Measurements from ENCODE around the gene TBC1D9B. TPM values are rescaled to one million over a fixed set of nuclear protein-coding genes. Genes with fewer than 3 reads are reported as not detected.

TBC1D9B gene
- total and polyA plus RNA-seq, 2 of the 13 experiments (the other 11 are each of a cell fraction or from before 2014, with no cell fraction given), result 35.0 to 50.0 TPM

- TF ChIP-seq HIC2 (CRISPR knock-in tag; IDR thresholded peaks at IDR 0.05; ENCODE audit: low read depth) (0 out of 2 replicates have a peak, but pooled peaks have one; percentile 23), ZNF431 (CRISPR knock-in tag; IDR thresholded peaks at IDR 0.05; ENCODE audit: borderline replicate concordance, low read depth) (no peak), ZNF883 (CRISPR knock-in tag; IDR thresholded peaks at IDR 0.05; ENCODE audit: not compliant biosample characterization) (peak; percentile 8), MYNN (CRISPR knock-in tag; IDR thresholded peaks at IDR 0.05; ENCODE audit: low read depth) (no peak), ZFP90 (CRISPR knock-in tag; IDR thresholded peaks at IDR 0.05; ENCODE audit: borderline replicate concordance) (no peak), FOXC1 (CRISPR knock-in tag; IDR thresholded peaks at IDR 0.05; ENCODE audit: borderline replicate concordance) (no peak), FOXK2 (IDR thresholded peaks at IDR 0.05) (no peak), ZKSCAN8 (CRISPR knock-in tag; IDR thresholded peaks at IDR 0.05; ENCODE audit: borderline replicate concordance) (no peak), ZNF776 (CRISPR knock-in tag; IDR thresholded peaks at IDR 0.05) (no peak), ZNF143 (CRISPR knock-in tag; IDR thresholded peaks at IDR 0.05) (no peak), ZNF335 (CRISPR knock-in tag; IDR thresholded peaks at IDR 0.05) (no peak), RFX3 (CRISPR knock-in tag; IDR thresholded peaks at IDR 0.05) (no peak), SPEN (CRISPR knock-in tag; IDR thresholded peaks at IDR 0.05; ENCODE audit: low read depth) (peak; percentile 43; the same call in 1 of the 2 replicates), SALL2 (CRISPR knock-in tag; IDR thresholded peaks at IDR 0.05) (peak; percentile 46; the same call in 1 of the 2 replicates), ZHX2 (IDR thresholded peaks at IDR 0.05; ENCODE audit: low read depth) (no peak), ZHX2 (CRISPR knock-in tag; IDR thresholded peaks at IDR 0.05; ENCODE audit: borderline replicate concordance) (peak; percentile 45; the same call in 1 of the 2 replicates), MXI1 (IDR thresholded peaks at IDR 0.05; ENCODE audit: borderline replicate concordance, low read depth, low read length) (no peak), FOXJ3 (CRISPR knock-in tag; IDR thresholded peaks at IDR 0.05; ENCODE audit: borderline replicate concordance) (no peak), SRSF1 (optimal IDR thresholded peaks at IDR 0.05; ENCODE audit: low read depth, low read length) (peak; percentile 23), ELF3 (CRISPR knock-in tag; IDR thresholded peaks at IDR 0.05) (peak; percentile 63; the same call in 1 of the 2 replicates), ZNF782 (CRISPR knock-in tag; IDR thresholded peaks at IDR 0.05; ENCODE audit: borderline replicate concordance) (no peak), ZNF264 (CRISPR knock-in tag; IDR thresholded peaks at IDR 0.05) (no peak)
These were observed at the start of gene TBC1D9B (continued) for GRCh38 chr5:179907556-179908324.

All from HepG2 (cell line).